Hepatocyte (in vitro differentiated cells): ENCODE measurements around the gene GAS2.

ENCODE experiments used
- CTCF ChIP-seq: fragments of 200-600 bp; sonication (generic); IDR thresholded peaks from 2 replicates; pipeline ENCODE4 v1.5.1; 2016; ENCODE audit warnings: antibody characterized with exemption, mild to moderate bottlenecking; ENCODE audit not compliant: poor library complexity
- EZH2 ChIP-seq: fragments of 200-600 bp; sonication (generic); IDR thresholded peaks from 2 replicates; pipeline ENCODE4 v1.6.1; 2016; ENCODE audit warnings: antibody characterized with exemption, mild to moderate bottlenecking, borderline replicate concordance
- EZH2phosphoT487 ChIP-seq: fragments of 200-600 bp; sonication (generic); IDR thresholded peaks from one replicate; pipeline ENCODE4 v1.6.1; 2018; ENCODE audit warnings: antibody characterized with exemption, mild to moderate bottlenecking, low read depth, moderate library complexity; ENCODE audit not compliant: unreplicated experiment, severe bottlenecking

GRCh38 chr11:22768281-22768680, 101.9 kb downstream of the GAS2 start:
- TF ChIP-seq CTCF (no peak), EZH2phosphoT487 (no peak), EZH2 (no peak)
